CD14-positive monocyte (primary cell): ENCODE results near the gene KLK7. TPM values are rescaled to one million over a fixed set of nuclear protein-coding genes. Genes with fewer than 3 reads are reported as not detected.

ENCODE experiments used
- DNase-seq, 3 donors: peaks; one replicate each; pipeline ENCODE4 v3.0.0-alpha.2; 2011 to 2022
- H2AFZ ChIP-seq: 2 replicates; pipeline ENCODE4 v1.6.0; 2012; ENCODE audit warnings: mild to moderate bottlenecking, low read depth, low read length, inconsistent platforms; ENCODE audit not compliant: insufficient read depth, poor library complexity, severe bottlenecking
- H3K27ac ChIP-seq, 2 donors: 1 replicate in 1 of 2; 2 replicates in 1 of 2; pipeline ENCODE4 v1.5.1; 2012 to 2013; ENCODE audit warnings: low read length in 2 of 2, control low read depth in 1 of 2, inconsistent platforms in 1 of 2, low read depth in 1 of 2, mild to moderate bottlenecking in 1 of 2
- H3K27me3 ChIP-seq, 2 donors: one replicate each; pipeline versions ENCODE4 v1.6.0 to v1.6.1; 2011 to 2013; ENCODE audit warnings: low read length in 2 of 2; ENCODE audit not compliant: control insufficient read depth in 2 of 2, insufficient read depth in 2 of 2
- H3K36me3 ChIP-seq, 2 donors: replicated peaks in 1 of 2; 1 replicate in 1 of 2; 2 replicates in 1 of 2; pipeline versions ENCODE4 v1.5.1 to v1.6.1; 2012 to 2013; ENCODE audit warnings: low read length in 2 of 2, control low read depth in 1 of 2, inconsistent platforms in 1 of 2, mild to moderate bottlenecking in 1 of 2; ENCODE audit not compliant: insufficient read depth in 2 of 2, control insufficient read depth in 1 of 2
- H3K4me1 ChIP-seq, 2 donors: 1 replicate in 1 of 2; 2 replicates in 1 of 2; pipeline versions ENCODE4 v1.5.1 to v1.6.1; 2012 to 2013; ENCODE audit warnings: low read length in 2 of 2, control low read depth in 1 of 2, inconsistent platforms in 1 of 2, mild to moderate bottlenecking in 1 of 2, moderate library complexity in 1 of 2; ENCODE audit not compliant: insufficient read depth in 2 of 2, control insufficient read depth in 1 of 2
- H3K4me2 ChIP-seq: replicated peaks from 2 replicates; pipeline ENCODE3; 2012; ENCODE audit warnings: low read length, moderate library complexity, mild to moderate bottlenecking; ENCODE audit not compliant: poor library complexity, severe bottlenecking; ENCODE audit errors: extremely low read depth
- H3K4me3 ChIP-seq, 3 experiments: fragments of 200-600 bp in 1 of 3; sonication (generic) in 1 of 3; replicated peaks in 1 of 3; 1 replicate in 2 of 3; 2 replicates in 1 of 3; pipeline ENCODE4 v1.5.1; 2011 to 2013; ENCODE audit warnings: low read length in 3 of 3, mild to moderate bottlenecking in 3 of 3, control low read depth in 2 of 3, low read depth in 2 of 3, inconsistent platforms in 1 of 3, moderate library complexity in 1 of 3
- H3K79me2 ChIP-seq: 2 replicates; pipeline ENCODE4 v1.6.0; 2012; ENCODE audit warnings: mild to moderate bottlenecking, control low read depth, inconsistent platforms, low read length, moderate library complexity; ENCODE audit not compliant: insufficient read depth
- H3K9ac ChIP-seq: 2 replicates; pipeline ENCODE4 v1.6.0; 2017; ENCODE audit warnings: low read length, mild to moderate bottlenecking; ENCODE audit not compliant: insufficient read depth, poor library complexity, severe bottlenecking
- H3K9me3 ChIP-seq, 2 donors: replicated peaks in 1 of 2; 1 replicate in 1 of 2; 2 replicates in 1 of 2; pipeline versions ENCODE4 v1.5.1 to v1.6.1; 2012 to 2013; ENCODE audit warnings: low read length in 2 of 2, control low read depth in 1 of 2; ENCODE audit not compliant: control insufficient read depth in 1 of 2, insufficient read depth in 1 of 2
- H4K20me1 ChIP-seq: 2 replicates; pipeline ENCODE4 v1.6.0; 2012; ENCODE audit warnings: mild to moderate bottlenecking, low read length, control low read depth, moderate library complexity; ENCODE audit not compliant: insufficient read depth
- H3K27ac Mint-ChIP-seq, 7 donors: one replicate each; pipeline ENCODE4 v1.8.0; 2020; ENCODE audit warnings: mild to moderate bottlenecking in 7 of 7, mixed read lengths in 7 of 7, moderate library complexity in 6 of 7, inconsistent platforms in 2 of 7
- H3K27me3 Mint-ChIP-seq, 3 donors: one replicate each; pipeline ENCODE4 v1.8.0; 2021 to 2022; ENCODE audit warnings: low read depth in 3 of 3, mild to moderate bottlenecking in 3 of 3, mixed read lengths in 3 of 3, moderate library complexity in 3 of 3, inconsistent platforms in 1 of 3
- H3K36me3 Mint-ChIP-seq, 2 donors: one replicate each; pipeline ENCODE4 v1.8.0; 2020; ENCODE audit warnings: mixed read lengths in 2 of 2, inconsistent platforms in 1 of 2, mild to moderate bottlenecking in 1 of 2
- H3K4me1 Mint-ChIP-seq: one replicate; pipeline ENCODE4 v1.8.0; 2020; ENCODE audit warnings: mild to moderate bottlenecking, mixed read lengths
- H3K4me3 Mint-ChIP-seq, 2 donors: one replicate each; pipeline ENCODE4 v1.8.0; 2020; ENCODE audit warnings: mild to moderate bottlenecking in 2 of 2, mixed read lengths in 2 of 2, moderate library complexity in 1 of 2
- H3K9me3 Mint-ChIP-seq, 7 donors: one replicate each; pipeline ENCODE4 v1.8.0; 2020 to 2022; ENCODE audit warnings: mixed read lengths in 7 of 7, mild to moderate bottlenecking in 6 of 7, moderate library complexity in 6 of 7, inconsistent platforms in 2 of 7
- CTCF ChIP-seq: fragments of 200-600 bp; IDR thresholded peaks from one replicate; pipeline ENCODE4 v1.8.0; 2022; ENCODE audit warnings: antibody characterized with exemption, mild to moderate bottlenecking
- WGBS: methylation state at CpG from one replicate; pipeline ENCODE4 v1.1.5; 2013; ENCODE audit warnings: missing lambda C conversion rate; ENCODE audit not compliant: insufficient coverage; 5-methylcytosine and 5-hydroxymethylcytosine counted together
- intact Hi-C, 2 donors: fragments of 100-400 bp; cut with micrococcal nuclease; formaldehyde crosslinking; loops; one replicate each; pipeline versions ENCODE4 v1.15.0 to v1.15.1; 2023
- polyA plus RNA-seq, 3 donors: library from polyadenylated mRNA; depleted of rRNA in 1 of 3; unstranded in 2 of 3; stranded (reverse) in 1 of 3; fragments of 300-500 nt in 2 of 3; fragments of >200 nt in 1 of 3; fragmentation: Illumina TruSeq in 2 of 3; gene quantifications; 1 replicate in 2 of 3; 2 replicates in 1 of 3; pipeline ENCODE4 v1.2.3, GENCODE V29; 2012 to 2021

The KLK7 gene
- polyA plus RNA-seq, 3 donors: not detected

- Histone ChIP-seq H3K79me2 (no peaks in the 10 kb centered on the region), H3K27me3 (peaks cover 0 to 3% of the 10 kb centered on the region in 2 donors)
- intact Hi-C loops: no loop called here
Observed at GRCh38 chr19:50975766-50976165, 8.0 kb downstream of the KLK7 start.

GRCh38 chr19:50974702-50975556 lies 8.8 kb downstream of the KLK7 start:
- Histone ChIP-seq H3K4me2 (no peak overlapping the region), H3K79me2 (no peaks in the 10 kb centered on the region), H3K9me3 (no peaks in the 10 kb centered on the region), H3K9ac (no peak overlapping the region), H2AFZ (no peak overlapping the region), H3K27ac (no peak overlapping the region), H3K27me3 (peaks cover 0 to 3% of the 10 kb centered on the region in 2 donors), H3K4me3 (no peak overlapping the region), H3K4me1 (no peaks in the 10 kb centered on the region), H4K20me1 (no peaks in the 10 kb centered on the region), H3K36me3 (no peaks in the 10 kb centered on the region)
- no peak for DNase-seq
- Mint-ChIP-seq H3K4me1 (no peaks in the 10 kb centered on the region), H3K9me3 (peaks cover 0 to 3% (median 0%) of the 10 kb centered on the region in 7 donors), H3K4me3 (no peak overlapping the region), H3K36me3 (no peaks in the 10 kb centered on the region), H3K27ac (no peak overlapping the region), H3K27me3 (peaks cover 12 to 18% (median 15%) of the 10 kb centered on the region in 3 donors)
- WGBS: 79% methylated on average over 2 of the region's 9 CpGs
- TF ChIP-seq CTCF: no peak
- intact Hi-C loops: no loop called here

More at GRCh38 chr19:50975766-50976165, 8.0 kb downstream of the KLK7 start:
- Histone ChIP-seq H4K20me1 (no peaks in the 10 kb centered on the region), H3K4me1 (no peaks in the 10 kb centered on the region), H3K9ac (no peak overlapping the region), H3K9me3 (no peaks in the 10 kb centered on the region), H3K4me3 (no peak overlapping the region), H3K4me2 (no peak overlapping the region), H3K36me3 (no peaks in the 10 kb centered on the region), H2AFZ (no peak overlapping the region), H3K27ac (no peak overlapping the region)
- H3K9me3 Mint-ChIP-seq: peaks cover 0 to 3% (median 0%) of the 10 kb centered on the region in 7 donors
- H3K4me1 Mint-ChIP-seq: no peaks in the 10 kb centered on the region
- no peak for TF ChIP-seq CTCF
- H3K27me3 Mint-ChIP-seq: peaks cover 12 to 23% (median 15%) of the 10 kb centered on the region in 3 donors
- no peak overlapping the region for H3K4me3 Mint-ChIP-seq
- no peak for DNase-seq
- 27% methylated on average over 6 of the region's 8 CpGs for WGBS
- peak overlapping the region in 2 of 7 donors; percentile 14 to 73 for H3K27ac Mint-ChIP-seq
- no peaks in the 10 kb centered on the region for H3K36me3 Mint-ChIP-seq
